GF-D8 (cell line): Measurements from ENCODE around the gene TJP1.

Experiments
- DNase-seq: peaks from one replicate; lab custom pipeline; 2025; lab: John Stamatoyannopoulos, UW

The TJP1 gene

DNA sequence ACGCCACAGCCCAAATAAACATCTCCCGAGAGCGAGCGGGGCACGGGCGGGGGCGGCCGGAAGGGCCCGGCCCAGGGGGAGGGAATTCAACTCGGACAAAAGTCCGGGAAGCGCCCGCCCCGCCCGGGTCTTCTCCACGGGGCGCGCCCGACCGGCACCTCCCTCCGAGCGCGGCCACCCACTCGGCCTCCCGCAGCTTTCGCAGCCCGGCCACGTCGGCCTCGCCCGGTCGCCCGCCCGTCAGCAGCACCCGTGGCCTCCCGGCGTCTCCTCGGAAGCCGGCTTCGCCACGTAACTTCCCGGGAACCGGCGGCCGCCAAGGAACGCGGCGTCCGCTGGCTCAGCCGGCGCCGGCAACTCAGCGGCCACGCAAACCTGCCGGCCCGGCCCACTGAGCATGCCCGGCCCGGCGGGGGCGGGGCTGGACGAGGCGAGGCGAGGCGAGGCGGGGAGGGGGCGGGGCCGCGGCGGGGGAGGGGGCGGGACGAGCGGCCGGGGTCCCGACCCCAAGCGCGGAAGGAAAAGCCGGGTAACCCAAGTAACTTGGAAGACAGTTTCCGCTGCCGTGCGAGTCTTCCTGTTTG lies at the start of gene TJP1:
Gene TJP1, minus strand, starts transcription at position 369 of the 584 bp plus-strand sequence. CDS start 440 bp downstream, outside the sequence.
- DNase-seq = no peak

DNA sequence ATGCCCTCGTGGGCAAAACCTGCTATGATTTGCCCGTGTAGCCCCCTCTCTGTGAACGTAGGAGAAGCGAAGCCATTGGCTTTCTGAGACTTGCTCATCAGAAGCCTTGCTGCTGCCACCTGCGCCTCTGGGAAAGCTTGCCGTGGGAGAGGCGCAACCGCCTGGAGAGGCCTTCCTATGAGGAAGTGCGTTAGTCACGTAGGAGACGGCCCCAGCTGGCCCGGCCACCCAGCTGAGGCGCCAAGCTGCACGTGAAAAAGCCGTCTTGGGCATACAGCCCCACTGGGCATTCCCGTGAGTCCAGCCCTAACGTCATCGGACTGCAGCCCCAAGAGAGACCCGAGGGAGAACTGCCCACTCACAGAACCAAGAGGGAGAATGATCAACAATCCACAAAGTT lies 49.1 kb upstream of the TJP1 start:
- no peak for DNase-seq

DNA sequence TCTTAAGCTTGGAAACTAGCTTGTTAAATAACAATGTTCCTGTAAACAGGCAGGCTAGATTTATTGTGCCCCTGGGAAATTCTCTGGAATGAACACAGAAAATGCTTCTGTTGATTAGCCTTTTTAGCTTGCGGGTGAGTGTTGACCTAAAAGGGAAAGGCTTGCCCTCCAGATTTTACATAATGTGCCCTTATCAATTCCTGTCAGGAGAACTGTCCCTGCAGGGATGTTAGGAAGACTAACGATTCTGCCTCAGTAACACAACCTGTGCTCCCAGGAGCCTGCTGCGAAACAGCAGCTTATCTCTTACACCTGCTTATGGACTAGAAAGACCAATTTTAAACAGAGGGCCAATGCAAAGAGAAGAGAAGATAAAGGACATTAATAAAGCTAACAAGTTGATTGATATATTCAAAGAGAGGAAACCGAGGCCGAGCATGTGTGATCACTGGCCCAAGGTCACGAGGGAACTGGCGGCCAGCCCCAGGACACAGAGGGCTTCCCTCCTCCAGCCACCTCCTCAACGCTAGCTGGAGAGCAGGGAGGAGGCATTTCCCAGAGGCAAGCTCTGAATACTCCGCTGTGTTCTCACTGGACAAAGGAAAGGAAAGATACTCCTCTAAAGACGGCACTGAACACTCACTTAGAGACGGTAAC lies 48.4 kb upstream of the TJP1 start:
- DNase-seq = no peak

DNA sequence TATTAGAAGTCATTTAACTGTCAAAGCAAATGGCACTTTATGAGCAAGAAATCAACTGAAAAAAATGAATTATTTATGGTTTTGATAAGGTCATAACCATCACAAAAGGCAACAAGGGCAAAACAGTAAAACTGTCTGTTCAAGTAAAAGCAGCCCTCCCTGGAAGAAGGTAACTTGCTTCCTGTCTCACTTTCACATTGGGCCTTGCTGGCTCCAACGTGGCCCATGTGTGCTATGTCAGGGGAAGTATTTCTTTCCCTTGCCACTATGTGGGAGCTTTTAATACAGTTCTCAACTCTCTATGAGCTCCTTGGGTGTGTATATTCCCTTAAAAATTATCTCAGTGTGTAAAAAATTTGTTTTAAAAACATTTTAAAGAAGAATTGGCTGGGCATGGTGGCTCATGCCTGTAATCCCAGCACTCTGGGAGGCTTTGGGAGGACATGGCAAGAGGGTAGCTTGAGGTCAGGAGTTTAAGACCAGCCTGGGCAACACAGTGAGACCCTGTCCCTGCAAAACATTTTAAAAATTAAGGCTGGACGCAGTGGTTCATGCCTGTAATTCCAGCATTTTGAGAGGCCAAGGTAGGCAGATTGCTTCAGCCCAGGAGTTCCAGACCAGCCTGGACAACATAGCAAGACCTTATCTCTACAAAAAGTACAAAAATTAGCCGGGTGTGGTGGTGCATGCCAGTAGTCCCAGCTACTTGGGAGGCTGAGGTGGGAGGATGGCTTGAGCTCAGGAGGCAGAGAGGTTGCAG lies 45.2 kb upstream of the TJP1 start:
- DNase-seq = no peak

DNA sequence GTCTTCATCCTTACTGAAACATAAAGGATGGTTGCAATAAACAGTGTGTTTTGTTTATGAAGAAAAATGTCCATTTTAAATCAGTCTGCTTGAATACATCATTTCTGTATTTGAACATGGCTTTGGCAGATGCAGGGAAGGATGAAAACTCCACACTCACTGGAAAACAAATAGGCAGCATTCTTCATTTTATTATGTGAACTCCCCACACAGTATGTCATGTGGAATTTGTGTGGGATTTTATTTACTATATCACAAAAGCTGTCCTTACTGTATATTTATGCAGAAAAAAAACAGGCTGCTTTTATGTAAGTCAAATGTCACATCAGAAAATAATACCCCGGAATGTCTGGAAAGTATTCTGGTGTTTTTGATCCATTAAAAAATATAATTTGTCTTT lies 44.1 kb upstream of the TJP1 start:
- DNase-seq = no peak

GRCh38 chr15:29864501-29864900 lies 42.2 kb upstream of the TJP1 start:
- DNase-seq = no peak

GRCh38 chr15:29863438-29863837 lies 41.2 kb upstream of the TJP1 start:
- DNase-seq = no peak

- no peak for DNase-seq
Measured at GRCh38 chr15:29862271-29862670, 40.0 kb upstream of the TJP1 start.

DNA sequence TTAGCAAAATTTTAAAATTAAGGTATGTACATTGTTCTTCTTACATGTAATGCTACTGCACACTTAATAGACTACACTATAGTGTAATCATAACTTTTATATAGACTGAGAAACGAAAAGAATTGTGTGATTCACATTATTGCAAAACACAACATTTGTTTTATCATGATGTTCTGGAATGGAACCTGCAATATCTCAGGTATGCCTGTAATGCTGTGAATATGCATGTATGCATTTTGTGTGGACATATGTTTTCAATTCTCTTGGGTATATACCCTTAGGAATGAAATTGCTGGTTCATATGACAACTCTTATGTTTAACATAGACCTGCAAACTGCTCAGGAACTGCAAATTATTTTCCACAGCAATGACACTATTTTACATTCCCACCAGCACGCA lies 38.6 kb upstream of the TJP1 start:
- no peak for DNase-seq

- no peak for DNase-seq
Measured at GRCh38 chr15:29859973-29860715, 37.9 kb upstream of the TJP1 start.

GRCh38 chr15:29859293-29859692 lies 37.0 kb upstream of the TJP1 start:
- DNase-seq = no peak

DNA sequence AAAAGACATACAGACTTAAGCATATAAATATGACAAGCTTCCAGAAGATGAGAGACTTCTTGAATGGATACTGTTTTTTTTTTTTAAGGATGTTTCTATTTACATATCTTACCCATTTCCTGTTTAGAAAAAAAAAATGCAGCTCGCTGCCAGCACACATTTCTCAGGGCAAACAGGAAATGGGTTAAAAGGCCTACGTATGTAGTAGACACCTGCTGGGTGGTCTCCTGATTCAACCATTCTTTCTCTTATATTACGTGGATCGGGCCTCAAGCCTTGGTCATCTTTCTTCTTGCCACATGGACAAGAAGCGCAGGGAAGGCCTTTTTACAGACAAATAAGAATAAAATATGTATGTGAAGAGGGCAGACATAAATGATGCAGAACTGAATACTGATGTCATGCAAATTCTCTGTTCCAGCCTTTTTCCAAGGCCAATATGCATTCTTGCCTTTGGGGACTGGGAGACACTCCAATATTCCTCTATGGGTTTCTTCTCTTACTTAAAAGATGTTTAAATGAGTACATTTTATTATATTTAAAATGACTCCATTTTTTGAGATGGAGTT lies 35.0 kb upstream of the TJP1 start:
- DNase-seq = no peak

- DNase-seq = no peak
Measured at GRCh38 chr15:29854413-29854812, 32.1 kb upstream of the TJP1 start.

GRCh38 chr15:29853211-29853987 lies 31.1 kb upstream of the TJP1 start:
- DNase-seq = no peak

- no peak for DNase-seq
Measured at GRCh38 chr15:29852201-29852600, 29.9 kb upstream of the TJP1 start.

DNA sequence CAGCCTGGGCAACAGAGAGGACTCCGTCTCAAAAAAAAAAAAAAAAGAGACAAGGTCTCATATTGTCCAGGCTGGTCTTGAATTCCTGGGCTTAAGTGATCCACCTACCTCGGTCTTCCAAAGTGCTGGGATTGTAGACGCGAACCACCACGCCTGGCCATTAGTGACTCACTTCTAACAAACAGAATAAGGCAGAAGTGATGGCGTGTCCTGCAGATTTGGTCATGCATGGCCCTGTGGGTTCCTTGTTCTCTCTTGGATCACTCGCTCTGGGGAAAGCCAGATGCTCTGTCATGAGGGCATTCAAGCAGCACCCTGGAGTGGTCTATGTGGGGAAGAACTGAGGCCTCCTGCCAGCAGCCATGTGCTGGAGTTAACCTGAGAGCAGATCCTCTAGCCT lies 27.4 kb upstream of the TJP1 start:
- no peak for DNase-seq

DNA sequence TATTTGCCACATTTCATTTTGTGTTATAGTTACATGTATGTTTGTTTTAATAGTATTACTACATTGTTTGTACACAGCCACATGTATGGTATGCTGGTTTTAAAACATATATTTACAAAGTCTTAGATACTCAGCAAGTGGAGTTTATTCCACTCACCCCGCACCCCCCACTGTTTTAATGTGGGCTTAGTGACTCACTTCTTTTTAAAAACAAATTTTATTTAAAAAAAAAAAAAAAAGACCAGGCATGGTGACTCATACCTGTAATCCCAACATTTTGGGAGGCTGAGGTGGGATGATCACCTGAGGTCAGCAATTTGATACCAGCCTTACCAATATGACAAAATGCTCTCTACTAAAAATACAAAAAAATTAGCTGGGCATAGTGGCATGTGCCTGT lies 26.9 kb upstream of the TJP1 start:
- no peak for DNase-seq

DNA sequence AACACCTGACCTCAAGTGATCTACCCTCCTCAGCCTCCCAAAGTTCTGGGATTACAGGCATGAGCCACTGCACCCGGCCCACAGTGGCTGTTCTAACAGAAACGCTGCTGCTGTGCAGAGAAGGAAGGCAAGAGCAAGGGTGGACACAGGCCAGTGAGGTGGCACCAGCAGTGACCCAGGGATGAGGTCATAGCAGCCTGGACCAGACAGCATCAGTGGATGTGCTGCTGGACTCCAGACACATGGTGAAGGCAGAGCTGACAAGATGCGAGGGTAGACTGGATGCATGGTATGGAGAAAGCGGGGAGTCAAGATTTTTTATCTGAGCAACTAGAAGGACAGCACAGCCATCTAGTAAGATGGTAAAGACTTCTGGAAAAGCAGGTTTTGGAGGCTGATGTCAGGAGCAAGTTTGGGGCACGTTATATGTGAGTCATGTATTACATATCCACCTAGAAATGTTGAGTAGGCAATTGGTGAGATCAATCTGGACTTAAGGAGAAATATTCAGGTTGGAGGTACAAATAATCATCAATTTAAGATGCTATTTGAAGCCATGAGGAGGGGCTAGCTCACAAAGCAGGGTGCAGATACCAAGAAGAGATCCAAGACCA lies 22.1 kb upstream of the TJP1 start:
- no peak for DNase-seq

DNA sequence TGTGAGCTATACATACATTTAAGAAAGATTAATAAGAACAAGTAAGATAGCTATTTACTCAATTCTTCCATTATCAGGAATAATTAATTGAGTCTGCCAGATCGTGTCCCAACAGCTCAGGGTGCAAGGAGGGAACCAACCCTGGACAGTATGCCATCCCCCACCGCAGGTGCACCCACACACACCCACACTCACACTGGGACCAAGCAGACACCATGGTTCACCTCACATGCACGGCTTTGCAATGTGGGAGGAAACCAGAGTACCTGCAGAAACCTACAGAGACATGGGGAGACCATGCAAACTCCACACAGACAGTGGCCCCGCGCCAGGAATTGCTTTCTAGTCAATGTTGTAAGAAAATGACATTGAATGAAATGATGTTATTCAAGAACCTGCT lies 20.0 kb upstream of the TJP1 start:
- DNase-seq = no peak

DNA sequence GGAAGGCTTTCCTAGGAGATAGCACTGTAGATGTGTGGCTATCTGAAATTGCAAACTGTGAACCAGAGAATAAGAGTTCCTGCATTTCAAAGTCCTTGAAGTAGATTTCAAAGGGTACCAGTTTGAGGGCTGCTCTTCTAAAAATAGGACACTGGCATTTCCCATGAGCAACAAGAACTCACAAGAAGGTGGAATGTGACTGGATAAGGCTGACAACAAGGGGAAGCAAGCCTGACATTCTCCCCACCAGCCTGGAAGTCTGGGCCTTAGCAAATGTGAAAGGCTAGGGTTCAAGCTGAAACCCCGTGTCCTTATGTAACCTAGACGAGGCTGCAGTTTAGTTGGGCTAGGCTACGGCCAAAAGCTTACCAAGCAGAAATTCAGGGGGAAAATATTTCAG lies 18.7 kb upstream of the TJP1 start:
- no peak for DNase-seq

- no peak for DNase-seq
Measured at GRCh38 chr15:29840054-29840453, 17.8 kb upstream of the TJP1 start.
